ENCODE measurements around the gene B3GAT1. TPM values are rescaled to one million over a fixed set of nuclear protein-coding genes. Genes with fewer than 3 reads are reported as not detected.

The B3GAT1 gene
- polyA plus RNA-seq, 1 of the 3 experiments (the other 2 are of a cell fraction), result 0.15 TPM

DNA sequence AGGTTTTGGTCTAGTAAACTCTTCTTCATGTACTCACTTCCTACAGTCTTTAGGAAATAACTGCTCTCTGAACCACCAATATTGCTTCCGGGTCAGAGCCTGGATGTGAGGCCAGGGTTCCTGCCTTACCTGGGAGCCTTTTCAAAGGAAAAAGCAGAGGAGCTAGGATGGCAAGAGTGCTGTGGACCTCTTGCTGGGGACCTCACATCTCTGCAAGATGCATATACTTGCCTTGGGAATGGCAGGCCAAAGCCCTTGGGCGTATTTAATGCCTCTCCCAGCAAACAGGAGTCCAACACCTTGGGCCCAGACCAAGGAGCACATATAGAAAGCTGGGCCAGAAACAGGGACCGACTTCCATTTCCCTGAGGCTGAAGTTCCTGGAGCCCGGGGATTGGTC is 75.0 kb downstream of the B3GAT1 start (continued):
- TF ChIP-seq, protein P1, sequence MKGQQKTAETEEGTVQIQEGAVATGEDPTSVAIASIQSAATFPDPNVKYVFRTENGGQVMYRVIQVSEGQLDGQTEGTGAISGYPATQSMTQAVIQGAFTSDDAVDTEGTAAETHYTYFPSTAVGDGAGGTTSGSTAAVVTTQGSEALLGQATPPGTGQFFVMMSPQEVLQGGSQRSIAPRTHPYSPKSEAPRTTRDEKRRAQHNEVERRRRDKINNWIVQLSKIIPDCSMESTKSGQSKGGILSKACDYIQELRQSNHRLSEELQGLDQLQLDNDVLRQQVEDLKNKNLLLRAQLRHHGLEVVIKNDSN (IDR thresholded peaks at IDR 0.05; ENCODE audit: borderline replicate concordance, low read depth), result no peak

DNA sequence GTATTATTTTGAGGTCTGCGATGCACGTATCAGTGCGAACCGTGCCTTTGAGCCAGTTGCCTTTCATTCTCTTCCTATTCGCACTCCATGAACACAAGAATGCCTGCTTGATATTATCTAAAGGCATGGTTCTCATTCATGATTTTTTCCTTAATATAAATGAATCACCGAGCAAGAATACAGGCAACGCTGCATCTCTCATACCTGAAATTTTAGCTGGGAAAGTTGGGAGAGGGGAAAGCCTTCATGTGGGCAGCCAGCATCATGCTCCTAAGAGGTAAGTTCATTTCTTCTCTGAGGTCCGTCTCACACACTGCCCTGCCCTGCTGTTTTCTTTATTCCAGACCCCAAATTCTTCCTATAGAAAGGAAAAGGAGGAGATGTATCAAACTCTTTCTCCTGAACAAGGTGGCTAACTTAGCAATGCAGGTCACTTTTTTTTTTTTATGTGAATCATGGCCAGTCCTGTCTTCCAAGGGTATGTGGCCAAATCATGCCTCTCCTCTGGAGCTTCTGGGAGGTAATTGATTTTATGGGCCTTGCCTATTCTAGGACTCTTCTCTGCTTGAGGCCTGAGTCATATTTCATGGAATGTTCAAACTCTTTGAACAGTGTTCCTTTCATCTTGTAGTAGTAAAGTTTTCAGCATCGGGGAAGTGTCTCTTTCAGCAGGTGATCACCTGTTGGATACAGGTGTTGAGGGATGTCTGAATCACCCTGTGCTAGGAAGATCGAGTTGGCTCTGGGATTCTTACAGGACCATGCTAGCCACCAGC is 77.1 kb downstream of the B3GAT1 start:
- Histone ChIP-seq H3K27ac (ENCODE audit: low read depth in 2 of 2, low read length in 1 of 2) (no peak overlapping the region), H3K4me2 (no peak overlapping the region)
- POLR2A ChIA-PET, result no interaction called here

More for the DNA sequence above, 77.1 kb downstream of the B3GAT1 start:
- Histone ChIP-seq H4K20me1 (ENCODE audit: insufficient read depth) (no peaks in the 10 kb centered on the region), H2AFZ (ENCODE audit: low read depth) (no peak overlapping the region), H3K9me2 (no peaks in the 10 kb centered on the region), H3K4me3 (ENCODE audit: low read depth in 2 of 2, low read length in 1 of 2) (no peak overlapping the region), H3F3A (replicated peaks; ENCODE audit: insufficient read depth) (no peaks in the 10 kb centered on the region), H3K27me3 (ENCODE audit: insufficient read depth) (peaks cover 7% of the 10 kb centered on the region; the same call in 1 of the 2 replicates), H3K9ac (no peak overlapping the region), H3K79me2 (ENCODE audit: insufficient read depth) (no peaks in the 10 kb centered on the region), H3K4me1 (ENCODE audit: control insufficient read depth in 1 of 2, insufficient read depth in 2 of 2, low read depth in 1 of 2, low read length in 1 of 2) (peaks cover 0 to 3% of the 10 kb centered on the region in 2 experiments; a peak in 2 of 4 replicates), H3K9me3 (no peaks in the 10 kb centered on the region), H3K36me3 (replicated peaks in 1 of 2; ENCODE audit: control insufficient read depth in 1 of 2, insufficient read depth in 2 of 2, low read length in 1 of 2) (no peaks in the 10 kb centered on the region)
- CTCF ChIA-PET, result interaction anchor here (0.9 kb wide), 1 partner anchor 18 kb away, joined by 3 read pairs; no protein-coding TSS in a partner anchor
- WGBS (ENCODE audit: low lambda C conversion rate), result 73% methylated on average over 10 of the region's 10 CpGs
- TF ChIP-seq GATA2 (CRISPR knock-in tag; IDR thresholded peaks at IDR 0.05) (no peak), TAF1 (IDR thresholded peaks at IDR 0.05; ENCODE audit: borderline replicate concordance, low read depth, low read length) (no peak), FOSL2 (IDR thresholded peaks at IDR 0.05; ENCODE audit: borderline replicate concordance, low read depth) (no peak), TCF12 (IDR thresholded peaks at IDR 0.05) (no peak), SMC3 (IDR thresholded peaks at IDR 0.05; ENCODE audit: low read depth, low read length) (no peak), EZH2phosphoT487 (IDR thresholded peaks at IDR 0.05; ENCODE audit: borderline replicate concordance, low read depth) (no peak), CHD2 (IDR thresholded peaks at IDR 0.05; ENCODE audit: low read length, partially characterized antibody) (no peak), NRF1 (IDR thresholded peaks at IDR 0.05; ENCODE audit: low read depth, low read length) (no peak), GABPA (IDR thresholded peaks at IDR 0.05; ENCODE audit: low read depth) (no peak), MEF2A (IDR thresholded peaks at IDR 0.05; ENCODE audit: borderline replicate concordance, low read depth) (no peak), FOXJ3 (CRISPR knock-in tag; IDR thresholded peaks at IDR 0.05) (no peak), RXRA (IDR thresholded peaks at IDR 0.05; ENCODE audit: borderline replicate concordance, low read depth) (no peak), FOXM1 (IDR thresholded peaks at IDR 0.05; ENCODE audit: low read depth) (no peak)
- TF ChIP-seq, protein P2, sequence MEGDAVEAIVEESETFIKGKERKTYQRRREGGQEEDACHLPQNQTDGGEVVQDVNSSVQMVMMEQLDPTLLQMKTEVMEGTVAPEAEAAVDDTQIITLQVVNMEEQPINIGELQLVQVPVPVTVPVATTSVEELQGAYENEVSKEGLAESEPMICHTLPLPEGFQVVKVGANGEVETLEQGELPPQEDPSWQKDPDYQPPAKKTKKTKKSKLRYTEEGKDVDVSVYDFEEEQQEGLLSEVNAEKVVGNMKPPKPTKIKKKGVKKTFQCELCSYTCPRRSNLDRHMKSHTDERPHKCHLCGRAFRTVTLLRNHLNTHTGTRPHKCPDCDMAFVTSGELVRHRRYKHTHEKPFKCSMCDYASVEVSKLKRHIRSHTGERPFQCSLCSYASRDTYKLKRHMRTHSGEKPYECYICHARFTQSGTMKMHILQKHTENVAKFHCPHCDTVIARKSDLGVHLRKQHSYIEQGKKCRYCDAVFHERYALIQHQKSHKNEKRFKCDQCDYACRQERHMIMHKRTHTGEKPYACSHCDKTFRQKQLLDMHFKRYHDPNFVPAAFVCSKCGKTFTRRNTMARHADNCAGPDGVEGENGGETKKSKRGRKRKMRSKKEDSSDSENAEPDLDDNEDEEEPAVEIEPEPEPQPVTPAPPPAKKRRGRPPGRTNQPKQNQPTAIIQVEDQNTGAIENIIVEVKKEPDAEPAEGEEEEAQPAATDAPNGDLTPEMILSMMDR (IDR thresholded peaks at IDR 0.05), result no peak
- TF ChIP-seq, protein P3, sequence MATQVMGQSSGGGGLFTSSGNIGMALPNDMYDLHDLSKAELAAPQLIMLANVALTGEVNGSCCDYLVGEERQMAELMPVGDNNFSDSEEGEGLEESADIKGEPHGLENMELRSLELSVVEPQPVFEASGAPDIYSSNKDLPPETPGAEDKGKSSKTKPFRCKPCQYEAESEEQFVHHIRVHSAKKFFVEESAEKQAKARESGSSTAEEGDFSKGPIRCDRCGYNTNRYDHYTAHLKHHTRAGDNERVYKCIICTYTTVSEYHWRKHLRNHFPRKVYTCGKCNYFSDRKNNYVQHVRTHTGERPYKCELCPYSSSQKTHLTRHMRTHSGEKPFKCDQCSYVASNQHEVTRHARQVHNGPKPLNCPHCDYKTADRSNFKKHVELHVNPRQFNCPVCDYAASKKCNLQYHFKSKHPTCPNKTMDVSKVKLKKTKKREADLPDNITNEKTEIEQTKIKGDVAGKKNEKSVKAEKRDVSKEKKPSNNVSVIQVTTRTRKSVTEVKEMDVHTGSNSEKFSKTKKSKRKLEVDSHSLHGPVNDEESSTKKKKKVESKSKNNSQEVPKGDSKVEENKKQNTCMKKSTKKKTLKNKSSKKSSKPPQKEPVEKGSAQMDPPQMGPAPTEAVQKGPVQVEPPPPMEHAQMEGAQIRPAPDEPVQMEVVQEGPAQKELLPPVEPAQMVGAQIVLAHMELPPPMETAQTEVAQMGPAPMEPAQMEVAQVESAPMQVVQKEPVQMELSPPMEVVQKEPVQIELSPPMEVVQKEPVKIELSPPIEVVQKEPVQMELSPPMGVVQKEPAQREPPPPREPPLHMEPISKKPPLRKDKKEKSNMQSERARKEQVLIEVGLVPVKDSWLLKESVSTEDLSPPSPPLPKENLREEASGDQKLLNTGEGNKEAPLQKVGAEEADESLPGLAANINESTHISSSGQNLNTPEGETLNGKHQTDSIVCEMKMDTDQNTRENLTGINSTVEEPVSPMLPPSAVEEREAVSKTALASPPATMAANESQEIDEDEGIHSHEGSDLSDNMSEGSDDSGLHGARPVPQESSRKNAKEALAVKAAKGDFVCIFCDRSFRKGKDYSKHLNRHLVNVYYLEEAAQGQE (IDR thresholded peaks at IDR 0.05; ENCODE audit: low read depth, low read length), result no peak
- TF ChIP-seq, protein P4, sequence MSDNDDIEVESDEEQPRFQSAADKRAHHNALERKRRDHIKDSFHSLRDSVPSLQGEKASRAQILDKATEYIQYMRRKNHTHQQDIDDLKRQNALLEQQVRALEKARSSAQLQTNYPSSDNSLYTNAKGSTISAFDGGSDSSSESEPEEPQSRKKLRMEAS (IDR thresholded peaks at IDR 0.05; ENCODE audit: low read depth), result no peak
- TF ChIP-seq, protein P5, sequence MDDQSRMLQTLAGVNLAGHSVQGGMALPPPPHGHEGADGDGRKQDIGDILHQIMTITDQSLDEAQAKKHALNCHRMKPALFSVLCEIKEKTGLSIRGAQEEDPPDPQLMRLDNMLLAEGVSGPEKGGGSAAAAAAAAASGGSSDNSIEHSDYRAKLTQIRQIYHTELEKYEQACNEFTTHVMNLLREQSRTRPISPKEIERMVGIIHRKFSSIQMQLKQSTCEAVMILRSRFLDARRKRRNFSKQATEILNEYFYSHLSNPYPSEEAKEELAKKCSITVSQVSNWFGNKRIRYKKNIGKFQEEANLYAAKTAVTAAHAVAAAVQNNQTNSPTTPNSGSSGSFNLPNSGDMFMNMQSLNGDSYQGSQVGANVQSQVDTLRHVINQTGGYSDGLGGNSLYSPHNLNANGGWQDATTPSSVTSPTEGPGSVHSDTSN (IDR thresholded peaks at IDR 0.05), result no peak
- TF ChIP-seq, protein P1 (IDR thresholded peaks at IDR 0.05; ENCODE audit: borderline replicate concordance, low read depth), result no peak
- DNase-seq, result no peak

Measured in SK-N-SH (cell line).